Spleen (tissue), 11 donors: ENCODE results near the gene CEMIP2. TPM values are rescaled to one million over a fixed set of nuclear protein-coding genes. Genes with fewer than 3 reads are reported as not detected.

Source experiments
- DNase-seq: peaks from one replicate; pipeline ENCODE4 v3.0.0-alpha.2; 2020
- H3K27ac ChIP-seq, 8 donors: fragments of 200-600 bp; sonication (generic) in 7 of 8; 1 replicate in 4 of 8; 2 replicates in 4 of 8; pipeline versions ENCODE4 v1.5.0 to v1.8.0; 2016 to 2021; ENCODE audit warnings: inconsistent platforms in 4 of 8, mild to moderate bottlenecking in 4 of 8, moderate library complexity in 1 of 8
- H3K27me3 ChIP-seq, 7 donors: fragments of 200-600 bp; sonication (generic) in 6 of 7; replicated peaks in 1 of 7; 1 replicate in 4 of 7; 2 replicates in 3 of 7; pipeline versions ENCODE4 v1.5.0 to v1.8.0; 2016 to 2021; ENCODE audit warnings: inconsistent platforms in 3 of 7, mild to moderate bottlenecking in 1 of 7
- H3K36me3 ChIP-seq, 6 donors: fragments of 200-600 bp; sonication (generic) in 5 of 6; 1 replicate in 4 of 6; 2 replicates in 2 of 6; pipeline versions ENCODE4 v1.5.0 to v1.8.0; 2016 to 2021; ENCODE audit warnings: inconsistent platforms in 2 of 6
- H3K4me1 ChIP-seq, 6 donors: fragments of 200-600 bp; sonication (generic) in 5 of 6; 1 replicate in 3 of 6; 2 replicates in 3 of 6; pipeline versions ENCODE4 v1.5.0 to v1.8.0; 2016 to 2021; ENCODE audit warnings: inconsistent platforms in 3 of 6
- H3K4me3 ChIP-seq, 8 donors: fragments of 200-600 bp; sonication (generic) in 7 of 8; 1 replicate in 4 of 8; 2 replicates in 4 of 8; pipeline versions ENCODE4 v1.5.0 to v1.8.0; 2016 to 2021; ENCODE audit warnings: inconsistent platforms in 4 of 8, mild to moderate bottlenecking in 4 of 8, moderate library complexity in 2 of 8
- H3K9me3 ChIP-seq, 8 donors: fragments of 200-600 bp; sonication (generic) in 7 of 8; 1 replicate in 4 of 8; 2 replicates in 4 of 8; pipeline versions ENCODE4 v1.5.0 to v1.8.0; 2016 to 2021; ENCODE audit warnings: inconsistent platforms in 4 of 8
- POLR2A ChIP-seq, 3 donors: fragments of 450-650 bp; IDR thresholded peaks; one replicate each; pipeline ENCODE4 v1.5.1; 2017; ENCODE audit warnings: antibody characterized with exemption in 3 of 3, mild to moderate bottlenecking in 1 of 3
- POLR2AphosphoS5 ChIP-seq, 3 donors: sonication (generic); formaldehyde crosslinking; IDR thresholded peaks; one replicate each; pipeline ENCODE4 v1.5.1; 2017; ENCODE audit warnings: antibody characterized with exemption in 3 of 3
- WGBS, 5 donors: extraction: QIAGEN DNeasy Blood & Tissue Kit in 3 of 5; methylation state at CpG; one replicate each; pipeline versions ENCODE4 v1.1.5 to v1.1.7; 2013 to 2018; 5-methylcytosine and 5-hydroxymethylcytosine counted together
- intact Hi-C: fragments of 100-400 bp; cut with DNase I; formaldehyde crosslinking; loops from one replicate; pipeline ENCODE4 v1.15.0; 2023; ENCODE audit warnings: low total_unique reads
- polyA plus RNA-seq, 3 donors: library from polyadenylated mRNA; stranded (reverse); fragments of 200-250 nt; gene quantifications; one replicate each; pipeline ENCODE4 v1.2.1, GENCODE V29; 2013
- total RNA-seq, 7 donors: library from RNA; depleted of rRNA in 3 of 7; stranded (reverse); fragments of >200 nt in 3 of 7; fragmentation: NEBNext Ultra II Directional in 4 of 7; extraction: Animal tissue kit (Norgen Biotek cat#: 25700) in 4 of 7; gene quantifications; one replicate each; pipeline versions ENCODE4 v1.1.0 to v1.2.1, GENCODE V29; 2016 to 2021
- TF ChIP-seq, protein P1 (sequence below), 11 experiments: fragments of 200-600 bp in 7 of 11; fragments of 450-650 bp in 4 of 11; sonication (generic) in 4 of 11; IDR thresholded peaks in 8 of 11; conservative IDR thresholded peaks in 3 of 11; 1 replicate in 7 of 11; 2 replicates in 4 of 11; pipeline versions ENCODE4 v1.4.0 to v1.8.0; 2016 to 2021; ENCODE audit warnings: antibody characterized with exemption in 11 of 11, inconsistent platforms in 4 of 11, mild to moderate bottlenecking in 1 of 11
- donor health status: healthy with polysubstance abuse.
- donor health status: DM: no; HTN: no; CAD: no; lungs with moderate emphysema.
- donor health status: DM: no; HTN: no; CAD: no.
- donor health status: Bipolar disorder and iron deficiency.
- donor health status: healthy.
- donor health status: DM: no; HTN: no; CAD: no.
- donor health status: DM: yes; HTN: yes; CAD: no.

The CEMIP2 gene
- total and polyA plus RNA-seq, 10 donors, result 14.2 to 175 (median 86.1) TPM

DNA sequence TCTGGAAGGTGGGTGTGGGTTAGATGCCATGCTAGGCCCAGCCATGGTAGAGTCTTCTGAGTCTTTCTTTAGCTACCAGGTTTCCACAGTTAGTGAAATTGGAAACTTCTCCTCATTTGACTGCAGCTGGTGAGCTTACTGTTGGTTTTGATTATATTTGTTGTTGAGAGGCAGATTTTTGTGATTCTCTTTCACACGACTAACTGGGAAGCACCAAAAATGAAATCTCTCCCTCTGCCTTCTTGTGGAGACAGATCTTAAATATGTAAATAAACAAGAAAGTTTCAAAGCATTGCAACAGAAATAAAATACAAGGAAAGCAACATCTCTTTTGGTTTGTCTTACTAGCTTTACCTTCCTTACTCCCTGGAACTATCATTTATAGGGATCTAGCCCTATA is 122.2 kb downstream of the CEMIP2 start:
- DNase-seq, result no peak
- intact Hi-C loops, result no loop called here
- no peaks in the 10 kb centered on the region for H3K27me3 ChIP-seq
- TF ChIP-seq POLR2A (IDR thresholded peaks at IDR 0.05), result no peak
- TF ChIP-seq, protein P1, sequence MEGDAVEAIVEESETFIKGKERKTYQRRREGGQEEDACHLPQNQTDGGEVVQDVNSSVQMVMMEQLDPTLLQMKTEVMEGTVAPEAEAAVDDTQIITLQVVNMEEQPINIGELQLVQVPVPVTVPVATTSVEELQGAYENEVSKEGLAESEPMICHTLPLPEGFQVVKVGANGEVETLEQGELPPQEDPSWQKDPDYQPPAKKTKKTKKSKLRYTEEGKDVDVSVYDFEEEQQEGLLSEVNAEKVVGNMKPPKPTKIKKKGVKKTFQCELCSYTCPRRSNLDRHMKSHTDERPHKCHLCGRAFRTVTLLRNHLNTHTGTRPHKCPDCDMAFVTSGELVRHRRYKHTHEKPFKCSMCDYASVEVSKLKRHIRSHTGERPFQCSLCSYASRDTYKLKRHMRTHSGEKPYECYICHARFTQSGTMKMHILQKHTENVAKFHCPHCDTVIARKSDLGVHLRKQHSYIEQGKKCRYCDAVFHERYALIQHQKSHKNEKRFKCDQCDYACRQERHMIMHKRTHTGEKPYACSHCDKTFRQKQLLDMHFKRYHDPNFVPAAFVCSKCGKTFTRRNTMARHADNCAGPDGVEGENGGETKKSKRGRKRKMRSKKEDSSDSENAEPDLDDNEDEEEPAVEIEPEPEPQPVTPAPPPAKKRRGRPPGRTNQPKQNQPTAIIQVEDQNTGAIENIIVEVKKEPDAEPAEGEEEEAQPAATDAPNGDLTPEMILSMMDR (IDR thresholded peaks at IDR 0.05 in 8 of 11, conservative IDR thresholded peaks at IDR 0.05 in 3 of 11), result no peak
- TF ChIP-seq POLR2AphosphoS5 (IDR thresholded peaks at IDR 0.05), result no peak
- H3K9me3 ChIP-seq, result no peaks in the 10 kb centered on the region
- peak overlapping the region in 1 of 8 donors; percentile 59 for H3K27ac ChIP-seq
- 57 to 81% (median 74%) methylated on average over 1 of the region's 1 CpG for WGBS, 5 donors
- H3K4me3 ChIP-seq, result no peak overlapping the region
- H3K4me1 ChIP-seq, result peaks cover 13 to 40% (median 25%) of the 10 kb centered on the region in 6 donors
- no peaks in the 10 kb centered on the region for H3K36me3 ChIP-seq

DNA sequence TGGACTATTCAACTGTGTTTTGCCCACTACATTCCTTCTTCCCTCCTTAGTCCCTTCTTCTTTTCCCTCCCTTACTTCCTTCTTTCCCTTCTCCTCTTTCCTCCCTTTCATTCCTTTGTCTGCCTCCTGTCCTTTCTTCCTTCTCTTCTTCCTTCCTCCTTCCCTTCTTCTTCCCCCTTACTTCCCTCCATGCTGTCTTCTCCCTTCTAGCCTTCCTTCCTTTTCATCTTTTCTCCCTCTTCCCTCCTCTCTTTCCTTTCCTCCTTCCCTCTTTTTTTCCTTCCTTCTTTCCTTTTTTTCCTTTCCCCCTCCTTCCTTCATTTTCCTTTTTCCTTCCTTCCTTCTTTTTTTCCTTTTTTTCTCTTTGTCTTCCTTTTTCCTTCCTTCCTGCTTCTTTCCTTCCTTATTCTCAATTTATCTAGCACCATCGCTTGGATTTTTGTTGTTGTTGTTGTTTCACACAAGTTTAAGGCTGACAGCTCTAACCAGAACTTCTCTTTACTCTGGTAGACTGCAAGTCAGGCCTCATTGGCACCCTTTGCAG is 123.4 kb downstream of the CEMIP2 start:
- Histone ChIP-seq H3K9me3 (no peaks in the 10 kb centered on the region), H3K36me3 (no peaks in the 10 kb centered on the region), H3K27me3 (no peaks in the 10 kb centered on the region), H3K4me3 (no peak overlapping the region), H3K27ac (no peak overlapping the region), H3K4me1 (peaks cover 13 to 40% (median 25%) of the 10 kb centered on the region in 6 donors)
- DNase-seq, result no peak
- intact Hi-C loops, result no loop called here
- 75 to 87% (median 84%) methylated on average over 1 of the region's 1 CpG for WGBS, 5 donors
- TF ChIP-seq, protein P1 (IDR thresholded peaks at IDR 0.05 in 8 of 11, conservative IDR thresholded peaks at IDR 0.05 in 3 of 11), result no peak
- TF ChIP-seq POLR2A (IDR thresholded peaks at IDR 0.05) (no peak), POLR2AphosphoS5 (IDR thresholded peaks at IDR 0.05) (no peak)

DNA sequence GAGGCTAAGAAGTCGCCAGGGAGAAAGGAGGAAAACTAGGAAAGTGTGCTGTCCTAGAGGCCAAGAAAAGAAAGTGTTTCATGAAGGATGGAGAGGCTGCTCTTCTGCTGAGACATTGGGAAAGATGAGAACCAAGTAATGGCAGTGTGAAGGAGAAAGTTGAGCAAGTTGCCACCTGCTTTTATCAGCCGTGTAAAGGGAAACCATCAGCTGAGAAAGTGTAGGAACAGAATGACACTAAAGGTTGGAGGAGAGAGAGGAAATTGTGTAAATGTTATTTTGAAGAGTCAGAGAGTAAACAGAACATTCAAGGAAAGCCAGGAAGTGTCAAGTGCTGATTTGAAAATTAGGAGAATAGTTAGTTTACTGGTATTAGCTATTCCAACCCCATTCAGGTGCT is 125.0 kb downstream of the CEMIP2 start:
- 56 to 72% (median 60%) methylated on average over 2 of the region's 2 CpGs for WGBS, 5 donors
- DNase-seq, result no peak
- intact Hi-C loops, result no loop called here
- Histone ChIP-seq H3K9me3 (no peaks in the 10 kb centered on the region), H3K36me3 (no peaks in the 10 kb centered on the region), H3K27me3 (no peaks in the 10 kb centered on the region), H3K27ac (peak overlapping the region in 4 of 8 donors; percentile 10 to 47 (median 34)), H3K4me3 (no peak overlapping the region), H3K4me1 (peaks cover 13 to 49% (median 33%) of the 10 kb centered on the region in 6 donors)
- no peak for TF ChIP-seq POLR2A (IDR thresholded peaks at IDR 0.05)
- TF ChIP-seq POLR2AphosphoS5 (IDR thresholded peaks at IDR 0.05), result no peak
- TF ChIP-seq, protein P1 (IDR thresholded peaks at IDR 0.05 in 8 of 11, conservative IDR thresholded peaks at IDR 0.05 in 3 of 11), result no peak

DNA sequence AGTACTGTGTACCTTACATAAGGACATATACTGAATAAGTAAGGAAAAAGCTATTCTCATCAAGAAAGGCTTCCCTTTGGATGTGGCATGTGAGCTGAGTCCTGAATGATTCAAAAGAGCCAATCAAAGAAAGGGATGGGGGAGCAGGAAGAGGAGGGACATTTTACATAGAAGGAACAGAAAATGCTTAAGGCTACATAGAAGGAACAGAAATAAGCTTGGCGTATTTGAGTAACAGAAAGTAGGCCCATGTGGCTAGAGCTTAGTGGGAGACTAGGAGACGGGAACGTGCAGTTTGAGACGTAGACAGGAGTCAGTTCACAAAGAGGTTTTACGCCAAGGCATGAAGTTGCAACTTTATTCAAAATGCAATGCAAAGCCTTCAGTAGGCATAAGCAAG is 126.3 kb downstream of the CEMIP2 start:
- intact Hi-C loops, result no loop called here
- peaks cover 5 to 49% (median 28%) of the 10 kb centered on the region in 6 donors for H3K4me1 ChIP-seq
- no peaks in the 10 kb centered on the region for H3K9me3 ChIP-seq
- H3K36me3 ChIP-seq, result no peaks in the 10 kb centered on the region
- H3K4me3 ChIP-seq, result no peak overlapping the region
- no peaks in the 10 kb centered on the region for H3K27me3 ChIP-seq
- TF ChIP-seq POLR2A (IDR thresholded peaks at IDR 0.05) (no peak), POLR2AphosphoS5 (IDR thresholded peaks at IDR 0.05) (no peak)
- TF ChIP-seq, protein P1 (IDR thresholded peaks at IDR 0.05 in 8 of 11, conservative IDR thresholded peaks at IDR 0.05 in 3 of 11), result no peak
- peak overlapping the region in 2 of 8 donors; percentile 22 to 38 for H3K27ac ChIP-seq
- DNase-seq, result no peak
- 84 to 96% (median 89%) methylated on average over 5 of the region's 5 CpGs for WGBS, 5 donors
